Hematopoietic multipotent progenitor cell treated with erythropoietin and hydrocortisone succinate and interleukin-3 and kit ligand, for 15 days (in vitro differentiated cells): Measurements from ENCODE around the gene SLC11A1.
A peak's percentile ranks its signal among the peaks of the same experiment; 100 is the strongest.

ENCODE experiments used
- DNase-seq: peaks from one replicate; pipeline ENCODE4 v3.0.0-alpha.2; 2015; ENCODE audit warnings: low spot score

The SLC11A1 gene

DNA sequence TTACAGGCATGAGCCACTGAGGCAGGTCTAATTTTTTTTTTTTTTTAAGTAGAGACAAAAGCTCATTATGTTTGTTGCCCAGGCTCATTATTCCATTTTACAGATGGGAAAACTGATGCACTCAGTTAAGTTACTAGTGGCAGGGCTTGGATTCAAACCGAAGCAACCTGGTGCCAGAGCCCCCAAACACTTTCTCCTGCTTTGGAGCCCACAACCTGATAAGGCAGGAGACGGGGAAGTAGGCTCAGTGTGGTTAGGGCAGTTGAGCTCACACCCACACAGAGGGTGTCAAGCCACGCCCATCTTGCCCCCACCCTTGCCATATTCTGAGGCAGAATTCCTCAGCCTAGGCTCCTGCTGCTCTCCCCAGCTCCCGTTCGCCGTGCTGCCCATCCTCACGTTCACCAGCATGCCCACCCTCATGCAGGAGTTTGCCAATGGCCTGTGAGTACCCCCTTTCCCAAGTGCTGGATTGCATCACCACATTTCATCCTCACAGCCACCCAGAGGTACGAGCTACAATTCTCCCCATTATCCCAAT lies 11.7 kb downstream of the SLC11A1 start:
- peak; percentile 69 for DNase-seq

DNA sequence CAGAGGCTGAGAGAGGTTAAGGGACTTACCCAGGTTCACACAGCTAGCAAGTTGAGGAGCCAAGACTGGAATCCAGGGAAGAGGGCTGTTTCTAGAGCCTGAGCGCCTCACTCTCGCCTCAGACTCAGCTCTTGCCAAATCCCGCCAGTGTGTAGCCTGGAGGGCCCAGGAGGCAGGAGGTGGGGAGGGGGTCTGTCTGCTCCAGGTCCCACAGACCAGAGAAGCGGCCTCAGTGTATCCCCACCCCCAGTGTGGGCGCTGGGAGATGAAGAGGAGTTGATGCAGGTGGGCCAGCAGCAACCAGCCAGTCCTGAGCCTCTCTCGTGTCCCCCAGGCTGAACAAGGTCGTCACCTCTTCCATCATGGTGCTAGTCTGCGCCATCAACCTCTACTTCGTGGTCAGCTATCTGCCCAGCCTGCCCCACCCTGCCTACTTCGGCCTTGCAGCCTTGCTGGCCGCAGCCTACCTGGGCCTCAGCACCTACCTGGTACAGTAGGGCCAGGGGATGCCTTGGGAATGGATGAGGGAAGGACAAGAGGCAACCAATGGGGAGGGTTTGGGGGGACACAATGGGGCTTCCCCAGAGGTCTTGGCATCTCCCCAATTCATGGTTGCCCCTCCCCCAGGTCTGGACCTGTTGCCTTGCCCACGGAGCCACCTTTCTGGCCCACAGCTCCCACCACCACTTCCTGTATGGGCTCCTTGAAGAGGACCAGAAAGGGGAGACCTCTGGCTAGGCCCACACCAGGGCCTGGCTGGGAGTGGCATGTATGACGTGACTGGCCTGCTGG lies 12.4 kb downstream of the SLC11A1 start:
- no peak for DNase-seq

DNA sequence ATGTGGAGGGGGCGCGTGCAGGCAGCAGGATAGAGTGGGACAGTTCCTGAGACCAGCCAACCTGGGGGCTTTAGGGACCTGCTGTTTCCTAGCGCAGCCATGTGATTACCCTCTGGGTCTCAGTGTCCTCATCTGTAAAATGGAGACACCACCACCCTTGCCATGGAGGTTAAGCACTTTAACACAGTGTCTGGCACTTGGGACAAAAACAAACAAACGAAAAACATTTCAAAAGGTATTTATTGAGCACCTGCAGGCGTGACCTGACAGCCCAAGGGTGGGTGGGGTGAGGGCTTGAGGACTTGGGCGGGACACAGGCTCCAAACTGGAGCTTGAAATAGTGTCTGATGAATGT lies 13.0 kb downstream of the SLC11A1 start:
- DNase-seq: no peak

DNA sequence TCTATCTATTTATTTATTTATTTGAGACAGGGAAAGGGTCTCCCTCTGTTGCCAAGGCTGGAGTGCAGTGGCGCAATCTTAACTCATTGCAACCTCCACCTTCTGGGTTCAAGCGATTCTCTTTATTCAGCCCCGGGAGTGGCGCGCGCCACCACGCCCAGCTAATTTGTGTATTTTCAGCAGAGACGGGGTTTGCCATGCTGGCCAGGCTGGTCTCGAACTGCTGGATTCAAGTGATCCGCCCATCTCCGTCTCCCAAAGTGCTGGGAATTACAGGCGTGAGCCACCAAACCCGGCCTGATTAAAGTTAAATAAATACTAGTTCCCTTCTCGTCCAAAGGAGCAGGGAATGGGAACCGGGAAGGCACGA lies 13.4 kb downstream of the SLC11A1 start:
- DNase-seq: peak; percentile 41

DNA sequence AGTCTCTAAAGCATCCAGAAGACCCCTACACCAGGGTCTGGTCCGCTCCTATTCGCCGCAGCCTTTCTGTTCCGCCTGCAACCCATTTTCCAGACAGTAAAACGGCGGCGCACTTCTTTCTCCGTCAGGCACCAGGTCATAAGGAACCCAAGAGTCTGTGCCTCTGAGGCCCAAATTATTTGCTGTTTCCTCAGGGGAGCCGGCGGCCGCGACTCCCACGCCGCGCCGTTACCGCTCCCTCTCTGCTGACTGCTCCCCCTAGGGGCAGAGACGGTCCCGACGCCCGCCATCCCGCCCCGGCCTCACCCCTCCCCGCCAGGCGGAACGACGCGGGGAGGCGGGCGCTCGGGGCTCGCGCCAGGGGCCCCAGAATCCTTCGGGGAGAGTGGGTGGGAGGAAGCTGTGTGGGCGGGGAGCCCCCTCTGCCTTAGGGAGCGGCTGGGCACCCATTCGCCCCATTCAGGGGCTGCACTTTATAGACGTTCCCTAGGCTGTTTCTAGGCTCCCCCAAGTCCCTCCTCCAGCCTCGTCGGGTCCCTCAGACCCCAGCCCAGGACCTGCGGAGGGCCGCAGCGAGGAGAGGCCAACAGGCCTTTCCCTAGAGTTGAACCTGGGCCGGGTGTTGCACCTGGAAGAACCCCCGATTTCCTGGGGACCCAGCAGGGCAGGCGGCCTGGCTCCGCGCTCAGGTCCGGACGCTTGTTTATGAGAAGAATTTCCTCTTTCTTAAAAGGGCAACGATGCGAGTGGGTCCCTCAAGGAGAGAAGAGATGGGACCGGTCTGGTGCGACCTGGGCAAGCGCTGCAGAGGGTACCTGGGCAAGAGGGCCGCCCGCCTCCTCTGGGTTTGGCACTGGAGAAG lies 14.0 kb downstream of the SLC11A1 start:
- peak; percentile 93 for DNase-seq

DNA sequence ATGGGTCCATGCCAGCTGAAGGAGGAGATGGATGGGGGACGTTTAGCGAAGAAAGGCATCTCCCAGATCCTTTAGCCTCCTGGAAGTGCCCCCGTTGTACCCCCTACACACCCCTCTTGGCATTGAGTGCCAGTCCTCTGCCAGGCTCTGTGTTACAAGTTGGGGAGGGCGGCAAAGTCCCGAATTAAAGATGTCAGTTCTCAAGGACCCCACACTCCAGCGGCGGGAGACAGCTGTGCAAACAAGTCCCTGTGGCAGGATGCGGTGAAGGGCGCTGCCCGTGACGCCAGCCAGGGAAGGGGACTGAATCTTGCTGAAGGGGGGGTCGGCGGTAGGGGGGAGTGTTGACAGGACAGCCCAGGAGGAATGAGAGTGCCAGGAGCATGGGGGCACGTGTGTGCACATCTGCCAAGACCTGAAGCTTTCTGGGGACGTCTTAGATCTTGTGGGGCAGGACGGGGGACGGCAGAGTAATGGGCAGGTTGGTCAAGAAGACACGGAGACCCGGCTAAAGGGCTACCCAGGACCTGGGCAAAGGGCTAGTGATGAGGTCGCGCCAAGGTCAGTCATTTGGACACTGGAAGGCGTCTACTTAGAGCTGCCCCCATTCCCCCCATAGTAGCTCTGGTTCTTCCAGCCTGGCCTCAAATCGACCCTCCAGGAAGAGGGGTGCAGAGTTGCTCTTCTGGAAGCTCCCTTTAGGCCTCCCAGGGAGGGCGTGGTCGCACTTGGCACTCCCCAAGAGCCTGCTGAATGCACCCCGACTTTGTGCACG lies 14.8 kb downstream of the SLC11A1 start:
- peak; percentile 72 for DNase-seq

DNA sequence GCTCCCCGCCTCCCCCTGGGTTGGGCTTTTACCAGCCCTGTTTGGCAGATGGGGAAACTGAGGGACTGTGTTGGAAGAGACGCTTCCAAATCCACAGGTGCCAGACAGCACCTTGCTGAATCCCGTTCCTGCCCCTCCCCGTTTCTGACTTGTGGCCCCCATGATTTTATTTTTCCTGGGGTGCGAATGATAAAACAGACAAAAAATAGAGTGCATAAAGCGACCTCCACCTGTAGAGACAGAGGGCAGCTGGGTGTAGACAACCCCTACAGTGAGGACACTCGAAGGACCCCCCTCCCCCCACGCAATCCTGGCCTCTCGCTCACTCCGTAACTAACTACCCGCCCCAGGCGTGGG lies 15.4 kb downstream of the SLC11A1 start:
- DNase-seq: no peak

DNA sequence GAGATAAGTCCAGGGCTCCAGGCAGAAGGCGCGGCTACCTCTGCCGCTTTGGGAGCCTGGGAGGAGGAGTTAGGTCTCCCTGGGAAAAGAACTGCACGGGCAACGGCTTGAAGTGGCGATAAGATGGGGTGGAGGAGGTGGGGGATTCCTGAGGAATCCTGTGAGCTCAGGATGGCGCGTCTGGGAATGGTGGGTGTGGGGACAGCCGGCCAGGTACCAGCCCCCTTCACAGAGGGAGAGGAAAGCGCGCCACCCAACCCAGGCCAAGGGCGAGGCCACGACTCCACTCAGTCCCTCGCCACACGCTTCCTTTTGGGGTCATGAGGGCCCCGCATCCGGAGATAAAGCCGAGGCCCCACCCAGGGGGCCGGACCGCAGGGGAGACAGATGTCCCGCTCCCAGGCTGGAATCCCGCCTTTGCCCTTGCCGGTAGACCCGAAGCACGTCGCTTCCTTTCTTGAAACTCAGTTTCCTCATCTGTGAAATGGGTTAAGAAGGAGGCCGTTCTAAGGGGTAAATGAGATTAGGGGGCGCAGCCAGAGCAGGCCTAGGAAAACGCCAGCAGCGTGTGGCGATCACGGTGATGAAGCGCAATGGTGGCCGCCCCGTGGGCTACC lies 15.9 kb downstream of the SLC11A1 start:
- DNase-seq: peak; percentile 79

DNA sequence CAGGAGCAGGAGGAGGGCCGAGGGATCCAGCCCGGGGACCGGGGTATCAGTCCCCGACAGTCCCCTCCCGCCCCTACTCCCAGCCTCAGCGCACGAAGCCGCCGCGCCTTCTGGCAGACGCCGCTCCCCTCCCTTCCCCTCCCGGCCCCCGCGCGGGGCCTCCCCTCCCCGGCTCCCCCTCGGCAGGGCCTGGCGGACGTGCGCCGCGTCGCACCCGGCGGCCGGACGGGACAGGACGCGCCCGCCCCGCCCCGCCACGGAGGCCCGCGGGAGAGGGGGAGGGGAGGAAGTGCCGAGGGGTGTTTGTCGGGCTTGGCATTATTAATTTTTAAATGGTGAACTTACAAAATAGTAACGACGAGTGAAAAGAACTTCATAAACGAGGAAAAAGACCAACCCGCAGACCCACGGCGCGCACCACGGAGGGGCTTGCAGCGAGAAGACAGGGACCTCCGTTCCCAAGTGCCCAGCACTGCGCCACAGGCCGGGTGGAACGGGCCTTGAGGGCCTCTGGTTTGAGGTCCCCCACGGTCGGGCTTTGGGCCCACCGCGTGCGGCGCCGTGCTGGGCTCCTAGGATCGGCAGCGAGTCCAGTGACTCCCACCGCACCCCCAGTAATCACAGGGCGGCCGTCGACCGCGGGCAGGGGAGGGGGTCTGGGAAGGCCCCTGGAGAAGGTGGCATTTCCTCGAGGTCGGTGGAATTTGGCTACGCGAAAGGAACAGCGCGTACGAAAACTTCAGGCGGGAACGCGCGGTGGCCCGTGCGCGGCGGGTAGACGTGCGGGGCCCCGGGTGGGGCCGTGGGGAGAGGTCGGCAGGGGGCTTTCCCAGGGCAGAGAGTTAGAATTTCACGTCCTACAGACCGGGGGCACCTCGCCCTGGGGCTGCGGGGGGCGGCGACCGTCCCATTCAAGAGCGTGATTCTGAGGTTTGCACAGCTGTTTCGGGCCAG lies 16.6 kb downstream of the SLC11A1 start:
- DNase-seq: peak; percentile 73

DNA sequence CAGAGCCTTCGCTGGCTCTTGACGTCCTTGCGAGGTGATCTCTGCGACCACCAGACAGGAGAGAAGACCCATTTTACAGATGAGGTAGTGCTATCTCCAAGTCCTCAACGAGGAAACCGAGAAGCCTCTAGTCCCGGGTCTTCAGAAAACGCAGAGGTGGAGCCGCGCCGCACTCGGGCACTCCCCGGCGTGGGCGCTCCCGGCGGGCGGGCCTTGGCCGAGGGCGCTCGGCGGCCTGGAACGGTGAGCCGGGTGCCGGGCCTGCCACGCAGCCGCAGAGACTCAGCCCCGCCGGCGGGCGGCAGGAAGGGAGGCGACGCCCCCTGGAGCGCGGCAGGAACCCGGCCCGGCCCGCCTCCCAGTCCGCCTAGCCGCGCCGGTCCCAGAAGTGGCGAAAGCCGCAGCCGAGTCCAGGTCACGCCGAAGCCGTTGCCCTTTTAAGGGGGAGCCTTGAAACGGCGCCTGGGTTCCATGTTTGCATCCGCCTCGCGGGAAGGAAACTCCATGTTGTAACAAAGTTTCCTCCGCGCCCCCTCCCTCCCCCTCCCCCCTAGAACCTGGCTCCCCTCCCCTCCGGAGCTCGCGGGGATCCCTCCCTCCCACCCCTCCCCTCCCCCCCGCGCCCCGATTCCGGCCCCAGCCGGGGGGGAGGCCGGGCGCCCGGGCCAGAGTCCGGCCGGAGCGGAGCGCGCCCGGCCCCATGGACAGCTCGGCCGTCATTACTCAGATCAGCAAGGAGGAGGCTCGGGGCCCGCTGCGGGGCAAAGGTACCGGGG lies 17.5 kb downstream of the SLC11A1 start, which contains the start of gene CTDSP1:
Gene CTDSP1, plus strand, starts transcription at position 478 of the 776 bp plus-strand sequence. Its CDS starts 223 bp downstream, at position 701.
- peak; percentile 85 for DNase-seq

DNA sequence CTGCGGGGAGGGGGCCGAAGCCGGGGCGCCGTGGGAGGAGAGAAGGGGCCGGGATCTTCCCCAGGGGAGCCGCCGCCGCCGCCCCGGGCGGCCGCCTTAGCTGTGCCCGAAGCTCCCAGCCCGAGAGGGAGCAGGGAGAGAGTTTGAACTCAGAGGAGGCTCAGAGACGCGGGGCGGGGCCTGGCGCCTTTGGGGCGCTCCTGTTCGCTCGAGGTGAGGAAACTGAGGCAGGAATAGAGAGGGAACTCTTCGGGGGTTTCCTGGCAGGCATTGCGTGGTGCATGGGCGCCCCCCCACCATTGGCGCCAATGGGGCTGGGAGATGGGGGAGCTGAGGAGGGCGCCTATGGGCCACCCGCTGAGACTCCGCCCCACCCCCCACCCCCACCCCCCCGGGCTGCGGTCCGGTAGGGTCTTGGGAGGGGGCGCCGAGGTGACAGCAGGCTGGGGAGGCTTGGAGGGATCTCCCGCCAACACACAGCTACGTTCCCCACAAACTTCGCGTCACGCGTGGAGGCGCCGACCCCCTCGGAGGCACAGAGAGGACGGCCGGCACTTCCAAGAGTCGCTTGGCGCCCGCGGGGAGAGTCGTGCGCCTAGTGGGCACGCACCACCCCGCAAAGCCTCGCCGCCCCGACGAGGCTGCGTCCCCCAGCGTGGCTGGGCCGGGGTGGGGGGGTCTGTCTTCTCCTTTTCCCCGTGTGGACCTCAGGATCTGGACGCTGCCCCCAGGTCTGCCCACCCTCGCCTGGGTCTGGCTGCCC lies 18.3 kb downstream of the SLC11A1 start:
- peak; percentile 49 for DNase-seq

DNA sequence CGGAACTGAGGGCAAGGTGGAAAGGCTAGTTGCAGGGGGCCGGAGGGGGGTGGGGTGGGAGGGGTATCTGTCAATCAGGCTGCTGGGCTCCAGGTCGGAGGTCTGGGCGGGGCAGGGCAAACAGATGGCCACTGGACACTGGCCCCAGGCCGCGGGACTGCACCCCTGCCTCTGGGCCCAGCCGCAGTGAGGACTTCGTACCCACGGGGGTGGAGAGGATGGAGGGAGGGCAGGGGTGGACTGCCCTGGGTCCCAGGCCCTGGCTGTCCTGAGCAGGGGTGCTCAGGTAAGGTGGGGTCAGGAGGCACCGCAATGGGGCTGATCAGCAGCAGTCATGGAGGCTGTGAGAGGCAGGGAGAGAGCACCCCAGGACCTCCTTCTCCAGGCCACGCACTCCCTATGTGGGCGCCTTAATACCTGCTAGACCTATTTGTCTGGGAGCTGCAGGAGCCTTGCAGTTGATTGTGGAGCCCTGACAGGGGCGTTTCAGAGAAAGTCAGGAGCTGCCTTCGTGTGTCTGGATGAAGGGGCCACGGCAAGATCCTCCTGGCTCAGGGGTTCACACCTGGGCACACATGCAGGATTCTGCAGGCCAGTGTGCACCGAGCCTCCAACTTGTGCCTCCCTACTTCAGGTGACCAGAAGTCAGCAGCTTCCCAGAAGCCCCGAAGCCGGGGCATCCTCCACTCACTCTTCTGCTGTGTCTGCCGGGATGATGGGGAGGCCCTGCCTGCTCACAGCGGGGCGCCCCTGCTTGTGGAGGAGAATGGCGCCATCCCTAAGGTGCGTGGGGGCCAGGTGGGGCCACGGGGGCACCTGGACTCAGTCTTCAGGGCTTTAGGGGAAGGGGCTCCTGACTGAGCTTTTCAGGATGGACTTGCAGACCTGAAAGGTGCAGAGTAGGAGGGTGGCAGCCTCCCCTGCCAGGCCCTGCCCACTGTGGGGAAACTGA lies 19.1 kb downstream of the SLC11A1 start:
- no peak for DNase-seq

DNA sequence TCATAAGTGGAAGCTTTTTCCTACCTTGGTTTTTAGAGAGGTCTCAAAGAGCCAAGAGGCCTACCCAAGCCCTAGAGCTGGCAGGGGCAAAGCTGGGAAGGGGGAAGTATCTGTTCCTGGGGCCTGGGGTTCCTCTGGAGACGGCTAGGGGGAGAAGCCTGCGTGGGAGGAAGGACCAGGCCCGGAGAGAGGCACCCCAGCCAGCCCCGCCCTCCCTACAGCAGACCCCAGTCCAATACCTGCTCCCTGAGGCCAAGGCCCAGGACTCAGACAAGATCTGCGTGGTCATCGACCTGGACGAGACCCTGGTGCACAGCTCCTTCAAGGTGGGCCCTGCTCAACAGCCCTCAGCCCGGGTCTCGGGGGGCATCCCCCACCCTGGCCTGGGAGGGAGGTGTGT lies 19.8 kb downstream of the SLC11A1 start:
- DNase-seq: no peak

DNA sequence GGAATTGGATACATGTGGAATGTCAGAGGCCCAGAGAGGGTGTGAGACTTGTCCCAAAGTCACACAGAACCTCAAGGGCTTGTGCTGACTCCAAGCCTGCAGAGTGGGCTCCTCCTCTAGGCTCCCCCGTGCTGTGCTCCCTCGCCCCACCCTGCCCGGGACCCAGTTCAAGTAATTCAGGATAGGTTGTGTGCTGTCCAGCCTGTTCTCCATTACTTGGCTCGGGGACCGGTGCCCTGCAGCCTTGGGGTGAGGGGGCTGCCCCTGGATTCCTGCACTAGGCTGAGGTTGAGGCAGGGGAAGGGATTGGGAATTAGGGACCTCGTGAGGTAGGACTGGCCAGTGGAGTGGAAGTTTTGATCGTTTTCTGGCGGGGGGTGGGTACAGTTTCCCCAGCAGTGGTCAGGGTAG lies 20.4 kb downstream of the SLC11A1 start:
- DNase-seq: no peak

DNA sequence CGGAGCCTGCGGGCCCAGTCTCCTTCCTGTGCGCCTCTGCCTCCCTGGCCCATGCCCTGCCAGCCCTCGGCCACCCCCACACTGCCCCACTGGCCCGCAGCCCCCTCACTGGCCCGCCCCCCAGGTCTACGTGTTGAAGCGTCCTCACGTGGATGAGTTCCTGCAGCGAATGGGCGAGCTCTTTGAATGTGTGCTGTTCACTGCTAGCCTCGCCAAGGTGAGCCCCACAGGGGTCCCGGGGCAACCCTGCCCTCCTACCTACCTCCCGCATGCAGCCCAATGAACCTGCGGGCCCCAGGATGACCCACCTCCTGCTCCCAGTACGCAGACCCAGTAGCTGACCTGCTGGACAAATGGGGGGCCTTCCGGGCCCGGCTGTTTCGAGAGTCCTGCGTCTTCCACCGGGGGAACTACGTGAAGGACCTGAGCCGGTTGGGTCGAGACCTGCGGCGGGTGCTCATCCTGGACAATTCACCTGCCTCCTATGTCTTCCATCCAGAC lies 20.9 kb downstream of the SLC11A1 start:
- DNase-seq: no peak

DNA sequence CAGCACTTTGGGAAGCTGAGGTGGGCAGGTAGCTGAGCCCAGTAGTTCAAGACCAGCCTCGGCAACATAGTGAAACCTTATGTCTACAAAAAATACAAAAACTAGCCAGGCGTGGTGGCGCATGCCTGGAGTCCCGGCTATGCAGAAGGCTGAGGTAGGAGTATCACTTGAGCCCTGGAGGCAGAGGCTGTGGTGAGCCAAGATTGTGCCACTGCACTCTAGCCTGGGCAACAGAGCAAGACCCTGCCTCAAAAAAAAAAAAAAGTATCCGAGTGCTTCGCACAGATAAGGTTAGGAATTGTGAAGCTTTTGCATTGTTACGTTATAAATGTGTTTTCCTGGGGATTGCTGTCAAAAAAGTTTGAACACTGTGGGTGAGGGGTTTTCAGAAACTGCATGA lies 21.7 kb downstream of the SLC11A1 start:
- DNase-seq: no peak

DNA sequence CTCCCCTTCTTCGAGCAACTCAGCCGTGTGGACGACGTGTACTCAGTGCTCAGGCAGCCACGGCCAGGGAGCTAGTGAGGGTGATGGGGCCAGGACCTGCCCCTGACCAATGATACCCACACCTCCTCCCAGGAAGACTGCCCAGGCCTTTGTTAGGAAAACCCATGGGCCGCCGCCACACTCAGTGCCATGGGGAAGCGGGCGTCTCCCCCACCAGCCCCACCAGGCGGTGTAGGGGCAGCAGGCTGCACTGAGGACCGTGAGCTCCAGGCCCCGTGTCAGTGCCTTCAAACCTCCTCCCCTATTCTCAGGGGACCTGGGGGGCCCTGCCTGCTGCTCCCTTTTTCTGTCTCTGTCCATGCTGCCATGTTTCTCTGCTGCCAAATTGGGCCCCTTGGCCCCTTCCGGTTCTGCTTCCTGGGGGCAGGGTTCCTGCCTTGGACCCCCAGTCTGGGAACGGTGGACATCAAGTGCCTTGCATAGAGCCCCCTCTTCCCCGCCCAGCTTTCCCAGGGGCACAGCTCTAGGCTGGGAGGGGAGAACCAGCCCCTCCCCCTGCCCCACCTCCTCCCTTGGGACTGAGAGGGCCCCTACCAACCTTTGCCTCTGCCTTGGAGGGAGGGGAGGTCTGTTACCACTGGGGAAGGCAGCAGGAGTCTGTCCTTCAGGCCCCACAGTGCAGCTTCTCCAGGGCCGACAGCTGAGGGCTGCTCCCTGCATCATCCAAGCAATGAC lies 22.4 kb downstream of the SLC11A1 start:
- DNase-seq: no peak
